K562 (cell line): ENCODE data around the gene TMPRSS7. TPM values are rescaled to one million over a fixed set of nuclear protein-coding genes. Genes with fewer than 3 reads are reported as not detected.

Experiments
- ATAC-seq: fragments of 200-7000 bp; cut with Tn5 transposase; 3 replicates; pipeline ENCODE4 v1.9.1; 2020; ENCODE audit warnings: moderate library complexity
- BruUV-seq: library from RNA; stranded (reverse); fragments of 400-500 nt; replicated peaks from 2 replicates; lab custom pipeline; 2021; lab: Mats Ljungman, UMichigan
- CTCF ChIA-PET: fragments of 300-600 bp; formaldehyde crosslinking; extraction: SDS; loops from one replicate; lab custom pipeline; 2021; ENCODE audit warnings: low intra/inter-chr PET ratio; lab: Yijun Ruan, JAX
- POLR2A ChIA-PET: fragments of 300-600, 350-650 bp; sonication (Branson Sonifier 250); formaldehyde crosslinking; extraction: SDS; loops from one replicate; lab custom pipeline; 2021; ENCODE audit warnings: antibody characterized with exemption, inconsistent platforms; lab: Yijun Ruan, JAX
- DNase-seq, 4 experiments: peaks; one replicate each; pipeline versions ENCODE4 v3.0.0 to v3.0.0-alpha.2; 2011 to 2018; ENCODE audit warnings: low spot score in 3 of 4, mixed read lengths in 3 of 4; ENCODE audit errors: extremely low read depth in 1 of 4
- FAIRE-seq: peaks from 2 replicates; lab custom pipeline; 2011; peaks lifted over from hg19 to GRCh38; lab: Jason Lieb, UNC
- H2AFZ ChIP-seq: 2 replicates; pipeline ENCODE4 v1.6.0; 2011; ENCODE audit warnings: low read depth, low read length, control low read depth, inconsistent platforms
- H3K27ac ChIP-seq: fragments of 200-600 bp; 3 replicates; pipeline ENCODE4 v1.8.0; 2011; ENCODE audit warnings: low read depth, mild to moderate bottlenecking, control low read depth, inconsistent platforms, low read length, moderate library complexity, mixed read lengths; ENCODE audit errors: extremely low read depth
- H3K27me3 ChIP-seq, 2 experiments: fragments of 300-600 bp in 1 of 2; 2 replicates in 1 of 2; 3 replicates in 1 of 2; pipeline versions ENCODE4 v1.6.0 to v1.8.0; 2011; ENCODE audit warnings: inconsistent platforms in 2 of 2, low read length in 2 of 2, mild to moderate bottlenecking in 1 of 2, mixed read lengths in 1 of 2, moderate library complexity in 1 of 2; ENCODE audit not compliant: control insufficient read depth in 2 of 2, insufficient read depth in 2 of 2
- H3K36me3 ChIP-seq: fragments of 300-600 bp; 3 replicates; pipeline ENCODE4 v1.8.0; 2011; ENCODE audit warnings: mild to moderate bottlenecking, low read length, inconsistent platforms; ENCODE audit not compliant: control insufficient read depth, insufficient read depth
- H3K4me1 ChIP-seq, 2 experiments: fragments of 200-600 bp in 1 of 2; replicated peaks in 1 of 2; 2 replicates in 1 of 2; 3 replicates in 1 of 2; pipeline versions ENCODE4 v1.5.1 to v1.8.0; 2011; ENCODE audit warnings: inconsistent platforms in 2 of 2, low read length in 2 of 2, mild to moderate bottlenecking in 1 of 2, mixed read lengths in 1 of 2, moderate library complexity in 1 of 2; ENCODE audit not compliant: control insufficient read depth in 2 of 2, insufficient read depth in 2 of 2
- H3K4me2 ChIP-seq: 2 replicates; pipeline ENCODE4 v1.6.1; 2011; ENCODE audit warnings: low read length, control low read depth, inconsistent platforms, mixed read lengths; ENCODE audit not compliant: insufficient read depth
- H3K4me3 ChIP-seq: fragments of 200-600 bp; sonication (generic), shearing (Covaris generic); 2 replicates; pipeline ENCODE4 v1.5.1; 2016; ENCODE audit warnings: control low read depth, inconsistent platforms
- H3K79me2 ChIP-seq: fragments of 200-600 bp; 3 replicates; pipeline ENCODE4 v1.8.0; 2011; ENCODE audit warnings: low read length, inconsistent platforms; ENCODE audit not compliant: control insufficient read depth, insufficient read depth
- H3K9ac ChIP-seq, 2 experiments: 2 replicates each; pipeline versions ENCODE4 v1.6.0 to v1.6.1; 2011; ENCODE audit warnings: low read depth in 2 of 2, low read length in 2 of 2, control low read depth in 1 of 2, inconsistent platforms in 1 of 2, mild to moderate bottlenecking in 1 of 2, mixed read lengths in 1 of 2; ENCODE audit not compliant: insufficient read depth in 1 of 2
- H3K9me1 ChIP-seq: one replicate; pipeline ENCODE4 v1.6.0; 2011; ENCODE audit warnings: inconsistent platforms, mild to moderate bottlenecking, low read length, moderate library complexity; ENCODE audit not compliant: control insufficient read depth, insufficient read depth
- H3K9me3 ChIP-seq: replicated peaks from 2 replicates; pipeline ENCODE4 v1.5.1; 2011; ENCODE audit warnings: low read depth, low read length, inconsistent platforms; ENCODE audit not compliant: control insufficient read depth, insufficient read depth
- H4K20me1 ChIP-seq: replicated peaks from 2 replicates; pipeline ENCODE4 v1.6.1; 2011; ENCODE audit warnings: low read length, inconsistent platforms, mixed read lengths; ENCODE audit not compliant: control insufficient read depth, insufficient read depth
- L3MBTL2 ChIP-seq: fragments of 450-650 bp; IDR thresholded peaks from 2 replicates; pipeline ENCODE4 v1.6.1; 2016; ENCODE audit warnings: mild to moderate bottlenecking, moderate library complexity
- THRB ChIP-seq: fragments of 450-650 bp; formaldehyde crosslinking; conservative IDR thresholded peaks from 2 replicates; pipeline ENCODE4 v1.4.0; 2022; ENCODE audit warnings: mild to moderate bottlenecking, missing genetic modification characterization
- TSHZ1 ChIP-seq: fragments of 250-450 bp; sonication (Bioruptor Pico); IDR thresholded peaks from 2 replicates; pipeline ENCODE4 v1.4.0; 2020; ENCODE audit warnings: mild to moderate bottlenecking, moderate library complexity
- ZNF121 ChIP-seq: sonication (generic); formaldehyde crosslinking; conservative IDR thresholded peaks from 2 replicates; pipeline ENCODE4 v1.8.0; 2022; ENCODE audit warnings: missing genetic modification reagents
- ZZZ3 ChIP-seq: fragments of 450-650 bp; IDR thresholded peaks from 2 replicates; pipeline ENCODE4 v1.6.1; 2016; ENCODE audit warnings: antibody characterized with exemption, mild to moderate bottlenecking, moderate library complexity
- WGBS: fragments of 100-300 bp; shearing (Covaris generic); methylation state at CpG from one replicate; pipeline ENCODE4 v1.1.6; 2016; ENCODE audit warnings: low coverage, mixed read lengths; ENCODE audit not compliant: insufficient coverage; ENCODE audit errors: missing lambda C conversion rate; 5-methylcytosine and 5-hydroxymethylcytosine counted together
- in situ Hi-C: fragments of 300-500 bp; cut with MboI; formaldehyde crosslinking; loops from 4 replicates; pipeline ENCODE4 v1.15.0; 2018; ENCODE audit warnings: inconsistent platforms, mixed read lengths
- intact Hi-C: fragments of 100-400 bp; cut with micrococcal nuclease; formaldehyde crosslinking; loops from 2 replicates; pipeline ENCODE4 v1.14.2; 2022
- polyA plus RNA-seq, 8 experiments: library from polyadenylated mRNA; depleted of rRNA in 4 of 8; stranded (reverse) in 5 of 8; unstranded in 3 of 8; fragments of >200 nt; fragmentation: Nextera tagmentation in 2 of 8; fragmentation: Illumina TruSeq in 1 of 8; extraction: Ambion mirVana in 2 of 8; extraction: Trizol in 1 of 8; gene quantifications; 2 replicates each; pipeline versions ENCODE4 v1.2.1 to v1.2.3, GENCODE V29; 2011 to 2014; ENCODE audit warnings: inconsistent platforms in 1 of 8, missing spikeins in 1 of 8
- total RNA-seq, 7 experiments: library from RNA; depleted of rRNA in 6 of 7; stranded (reverse); fragments of >200 nt in 6 of 7; fragmentation: Illumina TruSeq in 2 of 7; extraction: Trizol in 2 of 7; gene quantifications; 2 replicates each; pipeline versions ENCODE4 v1.2.1 to v1.2.3, GENCODE V29; 2011 to 2021; ENCODE audit warnings: low replicate concordance in 1 of 7

TMPRSS7 gene
- total and polyA plus RNA-seq, 9 of the 15 experiments (the other 6 are each of a cell fraction or from before 2014, with no cell fraction given) = not detected

GRCh38 chr3:112000966-112001365, 33.6 kb upstream of the TMPRSS7 start:
- in situ Hi-C loops (no loop called here), intact Hi-C loops (no loop called here)
- H3K4me3 ChIP-seq = no peak overlapping the region
- DNase-seq (no peak), ATAC-seq (no peak), FAIRE-seq (no peak)
- no TSS peak for BruUV-seq
- no peak overlapping the region for H2AFZ ChIP-seq
- TF ChIP-seq ZZZ3 (no peak), THRB (CRISPR knock-in tag) (no peak), ZNF121 (CRISPR knock-in tag) (no peak), L3MBTL2 (no peak), TSHZ1 (CRISPR knock-in tag) (no peak)
- 0% methylated on average over 1 of the region's 2 CpGs for WGBS
- H3K9ac ChIP-seq = no peak overlapping the region
- ChIA-PET CTCF (no interaction called here), POLR2A (no interaction called here)
- no peaks in the 10 kb centered on the region for H3K9me1 ChIP-seq
- peaks cover 0 to 14% of the 10 kb centered on the region in 2 experiments; a peak in 3 of 5 replicates for H3K27me3 ChIP-seq
- H3K79me2 ChIP-seq = no peaks in the 10 kb centered on the region
- no peaks in the 10 kb centered on the region for H4K20me1 ChIP-seq
- H3K4me2 ChIP-seq = no peak overlapping the region
- H3K36me3 ChIP-seq = no peaks in the 10 kb centered on the region
- H3K4me1 ChIP-seq = no peaks in the 10 kb centered on the region; a peak in 1 of 5 replicates
- no peak overlapping the region for H3K27ac ChIP-seq
- H3K9me3 ChIP-seq = no peaks in the 10 kb centered on the region
